Activated CD4-positive, alpha-beta T cell treated with anti-CD3 and anti-CD28 coated beads for 36 hours (primary cell): Measurements from ENCODE around the gene ITGB5. TPM values are rescaled to one million over a fixed set of nuclear protein-coding genes. Genes with fewer than 3 reads are reported as not detected.

Source experiments
- ATAC-seq: fragments of 200-7000 bp; cut with Tn5 transposase; one replicate; pipeline ENCODE4 v1.10.0; 2021; ENCODE audit warnings: mild to moderate bottlenecking, moderate library complexity
- CTCF ChIA-PET: fragments of 350-600 bp; sonication (Branson Sonifier 250); formaldehyde crosslinking; loops from one replicate; lab custom pipeline; 2021; ENCODE audit warnings: antibody characterized with exemption; lab: Charles Lee
- POLR2A ChIA-PET: fragments of 350-600 bp; sonication (Branson Sonifier 250); formaldehyde crosslinking; loops from one replicate; lab custom pipeline; 2021; ENCODE audit warnings: antibody characterized with exemption, inconsistent platforms; lab: Charles Lee
- DNase-seq: peaks from one replicate; pipeline ENCODE4 v3.0.0-alpha.2; 2020
- H3K27ac Mint-ChIP-seq: one replicate; pipeline ENCODE4 v1.8.0; 2021; ENCODE audit warnings: mixed read lengths
- H3K27me3 Mint-ChIP-seq: one replicate; pipeline ENCODE4 v1.8.0; 2021; ENCODE audit warnings: mixed read lengths
- H3K36me3 Mint-ChIP-seq: one replicate; pipeline ENCODE4 v1.8.0; 2021; ENCODE audit warnings: low read depth, mixed read lengths
- H3K4me1 Mint-ChIP-seq: one replicate; pipeline ENCODE4 v1.8.0; 2021; ENCODE audit warnings: mixed read lengths
- H3K4me3 Mint-ChIP-seq: one replicate; pipeline ENCODE4 v1.8.0; 2021; ENCODE audit warnings: mild to moderate bottlenecking, moderate library complexity, mixed read lengths
- H3K9me3 Mint-ChIP-seq: one replicate; pipeline ENCODE4 v1.8.0; 2021; ENCODE audit warnings: low read depth, mixed read lengths
- intact Hi-C, 2 experiments: fragments of 100-400 bp; cut with DNase I in 1 of 2; cut with micrococcal nuclease in 1 of 2; formaldehyde crosslinking; loops; one replicate each; pipeline versions ENCODE4 v1.14.2 to v1.15.1; 2022 to 2024; cut with DNase I, micrococcal nuclease
- total RNA-seq, 2 experiments: library from RNA; stranded (reverse); gene quantifications; one replicate each; pipeline ENCODE4 v1.2.3, GENCODE V29; 2021

Gene ITGB5
- total RNA-seq, 2 experiments from 2014 or later = 0.57 to 0.72 TPM

DNA sequence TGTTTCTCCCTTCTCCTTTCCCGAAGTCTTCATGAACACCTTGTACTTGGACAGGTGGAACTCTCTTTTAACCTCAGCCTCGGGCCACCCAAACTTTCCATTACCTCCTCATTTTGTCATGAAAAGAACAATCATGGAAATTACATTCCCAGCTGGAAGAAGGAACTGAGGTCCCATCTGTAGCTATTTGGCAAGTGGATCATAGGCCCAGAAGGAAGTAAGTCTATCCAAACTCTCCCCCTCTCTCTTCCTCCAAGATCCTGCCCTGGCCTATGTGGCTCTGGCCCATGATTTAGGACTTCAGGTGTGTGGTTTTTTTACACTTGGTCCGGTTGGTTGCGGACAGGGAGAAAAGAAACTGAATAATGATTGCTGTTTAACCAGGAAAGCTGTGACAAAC lies 44.1 kb downstream of the ITGB5 start:
- intact Hi-C loops = no loop called here
- Mint-ChIP-seq H3K36me3 (no peaks in the 10 kb centered on the region), H3K9me3 (no peaks in the 10 kb centered on the region), H3K4me1 (no peaks in the 10 kb centered on the region), H3K4me3 (no peak overlapping the region), H3K27ac (no peak overlapping the region), H3K27me3 (peaks cover 6% of the 10 kb centered on the region)
- CTCF ChIA-PET = interaction anchor here (1.5 kb wide), 1 partner anchor 58 kb away, joined by 4 read pairs; no protein-coding TSS in a partner anchor
- DNase-seq (no peak), ATAC-seq (no peak)
- POLR2A ChIA-PET = no interaction called here

DNA sequence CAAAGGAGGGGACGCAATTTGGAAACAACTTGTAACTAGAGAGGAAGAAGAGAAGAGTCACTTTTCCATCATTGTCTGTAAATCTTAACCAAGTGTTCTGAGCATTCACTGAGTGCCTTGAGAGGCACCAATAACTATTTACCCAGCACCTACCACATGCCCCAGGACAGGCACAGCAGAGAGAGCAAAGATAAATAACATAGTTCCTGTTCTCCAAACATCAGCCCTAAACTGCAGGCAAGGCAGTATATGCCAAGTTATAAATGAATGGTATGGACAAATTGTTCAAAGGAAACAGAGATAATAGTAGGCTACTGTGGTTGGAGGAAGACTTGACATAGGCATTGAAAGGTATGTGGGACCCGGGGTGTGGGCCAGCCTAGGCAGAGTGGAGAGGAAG lies 45.6 kb downstream of the ITGB5 start:
- intact Hi-C loops = no loop called here
- DNase-seq (no peak), ATAC-seq (no peak)
- ChIA-PET CTCF (no interaction called here), POLR2A (no interaction called here)
- peaks cover 6% of the 10 kb centered on the region for H3K27me3 Mint-ChIP-seq
- no peaks in the 10 kb centered on the region for H3K4me1 Mint-ChIP-seq
- H3K4me3 Mint-ChIP-seq = no peak overlapping the region
- no peaks in the 10 kb centered on the region for H3K9me3 Mint-ChIP-seq
- H3K36me3 Mint-ChIP-seq = no peaks in the 10 kb centered on the region
- H3K27ac Mint-ChIP-seq = no peak overlapping the region

GRCh38 chr3:124840331-124840730 lies 46.8 kb downstream of the ITGB5 start:
- intact Hi-C loops = no loop called here
- no peaks in the 10 kb centered on the region for H3K36me3 Mint-ChIP-seq

GRCh38 chr3:124839896-124840295 lies 47.3 kb downstream of the ITGB5 start:
- Mint-ChIP-seq H3K4me1 (peaks cover 10% of the 10 kb centered on the region), H3K27me3 (peaks cover 14% of the 10 kb centered on the region), H3K4me3 (no peak overlapping the region), H3K9me3 (no peaks in the 10 kb centered on the region), H3K27ac (no peak overlapping the region), H3K36me3 (no peaks in the 10 kb centered on the region)
- ChIA-PET POLR2A (no interaction called here), CTCF (no interaction called here)
- intact Hi-C loops = loop anchor here in 1 of 2 experiments (5.0 kb wide), 1 partner anchor 62 kb away; no protein-coding TSS in a partner anchor
- ATAC-seq (no peak), DNase-seq (no peak)

More at GRCh38 chr3:124840331-124840730, 46.8 kb downstream of the ITGB5 start:
- no peak overlapping the region for H3K27ac Mint-ChIP-seq
- H3K27me3 Mint-ChIP-seq = peaks cover 11% of the 10 kb centered on the region
- H3K4me1 Mint-ChIP-seq = peaks cover 6% of the 10 kb centered on the region
- DNase-seq (no peak), ATAC-seq (no peak)
- ChIA-PET CTCF (no interaction called here), POLR2A (no interaction called here)
- no peaks in the 10 kb centered on the region for H3K9me3 Mint-ChIP-seq
- H3K4me3 Mint-ChIP-seq = no peak overlapping the region

- ATAC-seq (no peak), DNase-seq (no peak)
- peaks cover 14% of the 10 kb centered on the region for H3K4me1 Mint-ChIP-seq
- H3K4me3 Mint-ChIP-seq = no peak overlapping the region
- POLR2A ChIA-PET = no interaction called here
- CTCF ChIA-PET = no interaction called here
- H3K36me3 Mint-ChIP-seq = no peaks in the 10 kb centered on the region
- intact Hi-C loops = loop anchor here in 1 of 2 experiments (5.0 kb wide), 1 partner anchor 63 kb away; no protein-coding TSS in a partner anchor
- H3K27me3 Mint-ChIP-seq = peaks cover 16% of the 10 kb centered on the region
- H3K27ac Mint-ChIP-seq = no peak overlapping the region
- H3K9me3 Mint-ChIP-seq = no peaks in the 10 kb centered on the region
Observed at GRCh38 chr3:124838963-124839362, 48.2 kb downstream of the ITGB5 start.

DNA sequence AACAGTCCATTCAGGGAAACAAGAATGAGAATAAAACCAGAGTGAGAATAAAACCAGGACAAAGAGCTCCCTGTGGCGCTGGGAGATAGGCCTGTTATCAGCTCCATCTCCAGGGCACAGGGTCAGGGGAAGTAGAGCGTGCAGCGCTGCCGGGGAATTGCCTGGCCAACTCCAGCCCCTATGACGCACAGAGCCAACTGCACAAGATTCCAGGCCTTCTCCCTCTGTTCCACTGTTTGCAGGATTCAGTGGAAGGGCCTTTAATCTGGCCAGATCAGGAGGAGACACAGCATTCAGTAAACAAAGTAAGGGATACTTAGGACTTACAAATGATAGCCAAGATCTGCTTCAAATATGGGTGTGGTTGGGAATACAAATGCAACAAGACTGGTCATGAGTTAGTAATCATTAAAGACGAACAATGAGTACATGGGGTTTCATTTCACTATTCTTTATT lies 49.4 kb downstream of the ITGB5 start:
- ChIA-PET POLR2A (no interaction called here), CTCF (no interaction called here)
- H3K27ac Mint-ChIP-seq = no peak overlapping the region
- H3K9me3 Mint-ChIP-seq = no peaks in the 10 kb centered on the region
- no peak overlapping the region for H3K4me3 Mint-ChIP-seq
- no peaks in the 10 kb centered on the region for H3K36me3 Mint-ChIP-seq
- intact Hi-C loops = loop anchor here in 1 of 2 experiments (5.0 kb wide), 1 partner anchor 65 kb away; no protein-coding TSS in a partner anchor
- H3K4me1 Mint-ChIP-seq = peaks cover 14% of the 10 kb centered on the region
- ATAC-seq (no peak), DNase-seq (no peak)
- H3K27me3 Mint-ChIP-seq = peaks cover 18% of the 10 kb centered on the region

DNA sequence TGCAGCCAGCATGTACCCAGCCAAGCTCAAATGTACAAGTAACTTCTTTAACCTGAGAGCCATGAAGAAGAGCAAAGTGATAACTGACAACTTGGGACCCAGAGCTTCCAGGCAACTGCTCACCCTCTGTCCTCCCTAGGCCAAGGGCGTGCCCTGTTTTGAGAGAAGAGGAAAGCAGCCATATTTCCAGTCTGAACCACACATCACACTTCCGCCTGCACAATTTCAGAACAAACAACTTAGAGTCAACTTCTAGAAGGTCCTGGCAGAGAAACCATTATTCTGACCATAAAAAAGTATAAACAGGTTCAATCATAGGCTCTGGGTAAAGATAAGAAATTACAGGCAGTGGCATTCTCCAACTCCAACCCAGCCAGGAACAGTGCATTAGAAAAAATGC lies 50.1 kb downstream of the ITGB5 start:
- Mint-ChIP-seq H3K4me3 (no peak overlapping the region), H3K27me3 (peaks cover 15% of the 10 kb centered on the region), H3K27ac (no peak overlapping the region), H3K4me1 (peaks cover 14% of the 10 kb centered on the region), H3K9me3 (no peaks in the 10 kb centered on the region), H3K36me3 (no peaks in the 10 kb centered on the region)
- ATAC-seq (no peak), DNase-seq (no peak)
- ChIA-PET POLR2A (no interaction called here), CTCF (no interaction called here)
- intact Hi-C loops = loop anchor here in 1 of 2 experiments (5.0 kb wide), 1 partner anchor 65 kb away; no protein-coding TSS in a partner anchor

DNA sequence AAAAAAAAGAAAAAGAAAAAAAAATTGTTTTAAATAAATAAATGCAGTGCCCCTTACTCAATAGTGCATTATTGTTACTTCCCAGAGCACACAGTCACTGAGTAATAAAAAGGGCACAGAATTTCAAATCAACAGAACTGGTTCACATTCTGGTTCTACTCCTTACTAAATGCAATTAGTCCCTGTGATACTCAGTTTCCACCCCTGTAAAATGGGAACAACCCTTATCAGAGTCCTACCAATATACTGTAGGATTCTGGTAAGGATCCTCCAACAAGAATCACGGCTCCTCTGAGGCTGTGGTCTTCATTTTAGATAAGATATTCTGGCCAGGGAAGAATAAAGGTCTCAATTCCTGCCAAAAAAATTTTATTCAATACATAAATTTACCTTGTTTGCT lies 50.7 kb downstream of the ITGB5 start:
- no peaks in the 10 kb centered on the region for H3K36me3 Mint-ChIP-seq
- H3K9me3 Mint-ChIP-seq = no peaks in the 10 kb centered on the region
- H3K27ac Mint-ChIP-seq = no peak overlapping the region
- ChIA-PET POLR2A (no interaction called here), CTCF (interaction anchor here (0.5 kb wide), 1 partner anchor 53 kb away, joined by 4 read pairs; no protein-coding TSS in a partner anchor)
- H3K27me3 Mint-ChIP-seq = peaks cover 15% of the 10 kb centered on the region
- DNase-seq = no peak
- ATAC-seq = no peak
- H3K4me1 Mint-ChIP-seq = peaks cover 14% of the 10 kb centered on the region
- no peak overlapping the region for H3K4me3 Mint-ChIP-seq
- intact Hi-C loops = loop anchor here in 1 of 2 experiments (5.0 kb wide), 1 partner anchor 66 kb away; no protein-coding TSS in a partner anchor

DNA sequence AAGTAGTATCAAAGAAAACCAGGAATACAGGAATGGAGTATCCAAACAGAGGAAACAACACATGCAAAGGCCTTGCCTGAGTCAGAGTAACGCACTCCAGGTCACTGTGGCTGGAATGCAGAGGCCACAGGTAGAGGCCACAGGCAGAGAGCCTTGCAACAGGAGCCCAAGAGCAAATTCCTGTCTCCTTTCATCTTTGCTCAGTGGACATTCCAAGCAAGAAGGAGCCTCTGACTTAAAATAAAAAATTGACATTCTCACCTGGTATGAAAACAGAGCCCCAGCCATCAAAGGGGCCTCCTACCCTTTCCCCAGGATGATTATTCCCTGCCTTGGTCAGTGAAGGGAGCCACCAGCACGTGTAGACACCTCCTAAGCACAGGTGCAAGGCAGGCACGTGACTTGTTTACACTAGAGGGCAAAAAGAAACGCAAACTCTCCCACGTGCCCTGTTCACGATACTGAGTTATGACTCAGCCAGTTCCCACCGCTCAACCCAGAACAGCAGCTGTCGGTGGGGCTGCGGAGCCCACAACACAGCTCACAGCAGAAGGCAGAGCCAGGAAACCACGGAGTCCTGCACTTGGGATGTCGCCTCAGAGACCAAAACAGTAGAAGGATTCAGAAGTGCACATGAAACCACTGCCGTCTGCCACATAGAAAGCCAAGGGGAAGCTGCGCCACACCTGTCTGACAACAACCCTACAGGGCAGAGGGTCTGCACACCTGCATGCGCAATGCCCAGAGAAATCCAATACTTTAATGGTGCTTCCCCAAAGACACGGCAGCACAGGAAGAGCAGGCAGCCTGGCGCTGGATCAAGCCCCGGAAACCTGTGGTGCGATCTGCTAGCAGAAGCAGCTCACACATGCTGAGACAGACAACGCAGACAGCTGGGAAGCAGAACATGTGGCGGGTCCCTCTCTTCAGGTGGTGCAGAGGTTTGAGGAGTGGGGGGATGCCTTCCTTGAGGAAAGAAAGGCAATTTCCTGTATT lies 52.1 kb downstream of the ITGB5 start:
- ATAC-seq (peak; percentile 95), DNase-seq (peak; percentile 71)
- no peak overlapping the region for H3K27ac Mint-ChIP-seq
- ChIA-PET CTCF (interaction anchor here (0.6 kb wide), 1 partner anchor 70 kb away, joined by 4 read pairs; no protein-coding TSS in a partner anchor), POLR2A (no interaction called here)
- peaks cover 14% of the 10 kb centered on the region for H3K27me3 Mint-ChIP-seq
- H3K9me3 Mint-ChIP-seq = no peaks in the 10 kb centered on the region
- peak overlapping the region; percentile 56 for H3K4me3 Mint-ChIP-seq
- intact Hi-C loops = loop anchor here in 1 of 2 experiments (5.0 kb wide), 1 partner anchor 67 kb away; no protein-coding TSS in a partner anchor
- peaks cover 14% of the 10 kb centered on the region for H3K4me1 Mint-ChIP-seq
- H3K36me3 Mint-ChIP-seq = no peaks in the 10 kb centered on the region

GRCh38 chr3:124833710-124834332 lies 53.3 kb downstream of the ITGB5 start:
- H3K9me3 Mint-ChIP-seq = no peaks in the 10 kb centered on the region
- intact Hi-C loops = no loop called here
- peaks cover 14% of the 10 kb centered on the region for H3K27me3 Mint-ChIP-seq
- ATAC-seq (no peak), DNase-seq (no peak)
- H3K27ac Mint-ChIP-seq = no peak overlapping the region
- H3K4me1 Mint-ChIP-seq = peaks cover 14% of the 10 kb centered on the region
- H3K36me3 Mint-ChIP-seq = no peaks in the 10 kb centered on the region
- H3K4me3 Mint-ChIP-seq = no peak overlapping the region
- ChIA-PET POLR2A (no interaction called here), CTCF (no interaction called here)
